ENCODE data around the gene EFHC1. TPM values are rescaled to one million over a fixed set of nuclear protein-coding genes. Genes with fewer than 3 reads are reported as not detected.
A peak's percentile ranks its signal among the peaks of the same experiment; 100 is the strongest.

Gene EFHC1
- polyA plus RNA-seq, 1 donor (not counting 4 experiments of a cell fraction or from before 2014, with no cell fraction given) = 20.5 TPM

DNA sequence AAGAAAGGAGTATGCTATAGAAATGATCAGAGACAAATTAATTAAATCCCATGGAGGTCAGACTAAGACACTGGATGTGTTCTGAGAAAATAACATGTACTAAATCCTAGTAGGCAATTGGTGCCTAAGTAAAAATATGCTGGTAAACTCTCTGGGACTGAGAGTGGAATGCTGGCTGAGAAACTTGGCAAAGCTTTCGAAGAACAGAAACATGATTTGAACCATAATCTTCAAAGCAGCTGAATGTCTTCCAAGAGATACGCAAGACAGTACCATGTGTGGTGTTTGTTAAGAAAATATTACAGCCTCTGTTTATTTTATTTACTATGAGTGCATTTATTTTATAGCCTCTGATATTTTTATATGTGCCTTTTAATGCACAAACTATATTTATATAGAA is 55.2 kb downstream of the EFHC1 start:
- no peaks in the 10 kb centered on the region for H3K27me3 ChIP-seq (ENCODE audit: control insufficient read depth, extremely low read depth, insufficient read depth, low read length)
- no peaks in the 10 kb centered on the region for H3K9me1 ChIP-seq (ENCODE audit: control insufficient read depth, extremely low read depth, insufficient read depth, low read length)
- H2AFZ ChIP-seq (ENCODE audit: control insufficient read depth, low read length) = no peak overlapping the region
- no peak overlapping the region for H3K4me2 ChIP-seq (ENCODE audit: control insufficient read depth, extremely low read depth, insufficient read depth, low read depth, low read length)
- no peak overlapping the region for H3K9ac ChIP-seq (ENCODE audit: control insufficient read depth, extremely low read depth, insufficient read depth, low read length)
- no peaks in the 10 kb centered on the region for H3K9me3 ChIP-seq (ENCODE audit: control insufficient read depth, low read depth, low read length)
- H4K20me1 ChIP-seq (ENCODE audit: control insufficient read depth, extremely low read depth, insufficient read depth, low read length) = no peaks in the 10 kb centered on the region
- DNase-seq (ENCODE audit: low read depth, low spot score) (no peak), FAIRE-seq (no peak)
- H3K4me1 ChIP-seq (ENCODE audit: control insufficient read depth, extremely low read depth, insufficient read depth, low read length) = no peaks in the 10 kb centered on the region
- dilution Hi-C loops (cut with MboI; ENCODE audit: extremely low pct_ligation_motif_present, low sequenced_read_pairs) = no loop called here
- H3K27ac ChIP-seq (ENCODE audit: control insufficient read depth, insufficient read depth, low read length) = no peak overlapping the region
- no peaks in the 10 kb centered on the region for H3K36me3 ChIP-seq (ENCODE audit: control insufficient read depth in 2 of 2, extremely low read depth in 1 of 2, insufficient read depth in 2 of 2, low read length in 2 of 2)
- H3K79me2 ChIP-seq (ENCODE audit: control insufficient read depth, insufficient read depth, low read length) = no peaks in the 10 kb centered on the region
- TF ChIP-seq, protein P1, sequence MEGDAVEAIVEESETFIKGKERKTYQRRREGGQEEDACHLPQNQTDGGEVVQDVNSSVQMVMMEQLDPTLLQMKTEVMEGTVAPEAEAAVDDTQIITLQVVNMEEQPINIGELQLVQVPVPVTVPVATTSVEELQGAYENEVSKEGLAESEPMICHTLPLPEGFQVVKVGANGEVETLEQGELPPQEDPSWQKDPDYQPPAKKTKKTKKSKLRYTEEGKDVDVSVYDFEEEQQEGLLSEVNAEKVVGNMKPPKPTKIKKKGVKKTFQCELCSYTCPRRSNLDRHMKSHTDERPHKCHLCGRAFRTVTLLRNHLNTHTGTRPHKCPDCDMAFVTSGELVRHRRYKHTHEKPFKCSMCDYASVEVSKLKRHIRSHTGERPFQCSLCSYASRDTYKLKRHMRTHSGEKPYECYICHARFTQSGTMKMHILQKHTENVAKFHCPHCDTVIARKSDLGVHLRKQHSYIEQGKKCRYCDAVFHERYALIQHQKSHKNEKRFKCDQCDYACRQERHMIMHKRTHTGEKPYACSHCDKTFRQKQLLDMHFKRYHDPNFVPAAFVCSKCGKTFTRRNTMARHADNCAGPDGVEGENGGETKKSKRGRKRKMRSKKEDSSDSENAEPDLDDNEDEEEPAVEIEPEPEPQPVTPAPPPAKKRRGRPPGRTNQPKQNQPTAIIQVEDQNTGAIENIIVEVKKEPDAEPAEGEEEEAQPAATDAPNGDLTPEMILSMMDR (optimal IDR thresholded peaks at IDR 0.05 in 1 of 3, IDR thresholded peaks at IDR 0.05 in 1 of 3, conservative IDR thresholded peaks at IDR 0.05 in 1 of 3; ENCODE audit: extremely low read depth in 1 of 3, insufficient read depth in 2 of 3, low read length in 3 of 3) = no peak
- TF ChIP-seq EZH2 (IDR thresholded peaks at IDR 0.05; ENCODE audit: low read length) = no peak
- no peak overlapping the region for H3K4me3 ChIP-seq (ENCODE audit: control insufficient read depth in 2 of 3, extremely low read depth in 1 of 3, insufficient read depth in 2 of 3, low read depth in 1 of 3, low read length in 3 of 3)

DNA sequence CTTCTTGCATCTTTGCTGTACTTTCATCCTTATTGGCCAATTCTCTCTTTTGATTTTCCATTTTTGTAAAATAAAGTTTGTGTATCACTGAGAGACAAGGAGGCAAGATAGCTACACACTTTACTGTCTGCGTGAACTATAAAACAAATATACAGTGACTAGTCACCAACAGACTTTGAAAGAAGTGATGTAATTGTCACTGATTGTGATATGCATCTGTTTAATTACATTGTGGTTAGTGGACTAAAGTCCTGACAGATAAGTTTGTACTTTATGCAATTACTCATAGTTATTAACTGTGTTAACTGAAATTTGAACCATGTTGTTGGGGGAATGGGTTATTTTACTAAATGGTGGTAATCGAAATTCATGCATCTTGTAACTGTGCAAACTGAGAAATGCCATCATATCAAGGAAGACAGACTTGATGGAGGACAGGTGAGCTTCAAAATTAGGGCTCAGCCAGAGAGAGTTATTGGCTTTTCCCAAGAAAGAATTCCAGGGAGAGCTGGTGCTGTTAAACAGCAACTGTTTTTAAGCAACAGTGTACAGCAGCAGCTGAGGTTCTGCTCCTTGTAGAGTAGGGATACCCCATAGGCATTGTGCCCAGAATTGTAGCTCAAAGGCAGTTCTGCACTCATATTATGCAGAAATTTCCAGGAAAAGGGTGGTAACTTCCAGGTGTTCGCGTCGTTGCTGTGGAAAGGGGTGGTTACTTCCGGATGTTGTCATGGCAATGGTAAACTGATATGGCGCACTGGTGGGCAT is 62.9 kb downstream of the EFHC1 start:
- Histone ChIP-seq H3K27me3 (ENCODE audit: control insufficient read depth, extremely low read depth, insufficient read depth, low read length) (no peaks in the 10 kb centered on the region), H3K79me2 (ENCODE audit: control insufficient read depth, insufficient read depth, low read length) (no peaks in the 10 kb centered on the region), H3K36me3 (ENCODE audit: control insufficient read depth in 2 of 2, extremely low read depth in 1 of 2, insufficient read depth in 2 of 2, low read length in 2 of 2) (no peaks in the 10 kb centered on the region), H2AFZ (ENCODE audit: control insufficient read depth, low read length) (no peak overlapping the region), H3K9me1 (ENCODE audit: control insufficient read depth, extremely low read depth, insufficient read depth, low read length) (no peaks in the 10 kb centered on the region), H3K4me1 (ENCODE audit: control insufficient read depth, extremely low read depth, insufficient read depth, low read length) (no peaks in the 10 kb centered on the region), H4K20me1 (ENCODE audit: control insufficient read depth, extremely low read depth, insufficient read depth, low read length) (no peaks in the 10 kb centered on the region), H3K9me3 (ENCODE audit: control insufficient read depth, low read depth, low read length) (no peaks in the 10 kb centered on the region), H3K27ac (ENCODE audit: control insufficient read depth, insufficient read depth, low read length) (no peak overlapping the region), H3K9ac (ENCODE audit: control insufficient read depth, extremely low read depth, insufficient read depth, low read length) (no peak overlapping the region), H3K4me3 (ENCODE audit: control insufficient read depth in 2 of 3, extremely low read depth in 1 of 3, insufficient read depth in 2 of 3, low read depth in 1 of 3, low read length in 3 of 3) (no peak overlapping the region), H3K4me2 (ENCODE audit: control insufficient read depth, extremely low read depth, insufficient read depth, low read depth, low read length) (no peak overlapping the region)
- dilution Hi-C loops (cut with MboI; ENCODE audit: extremely low pct_ligation_motif_present, low sequenced_read_pairs) = no loop called here
- FAIRE-seq = peak; percentile 55
- DNase-seq (ENCODE audit: low read depth, low spot score) = no peak
- TF ChIP-seq EZH2 (IDR thresholded peaks at IDR 0.05; ENCODE audit: low read length) = no peak
- TF ChIP-seq, protein P1 (optimal IDR thresholded peaks at IDR 0.05 in 1 of 3, IDR thresholded peaks at IDR 0.05 in 1 of 3, conservative IDR thresholded peaks at IDR 0.05 in 1 of 3; ENCODE audit: extremely low read depth in 1 of 3, insufficient read depth in 2 of 3, low read length in 3 of 3) = no peak

Measured in keratinocyte (primary cell).